Renal pelvis (tissue), 4 donors: ENCODE data around the gene ZSCAN5B. TPM values are rescaled to one million over a fixed set of nuclear protein-coding genes. Genes with fewer than 3 reads are reported as not detected.
"Not testable (repeated sequence)": the region's sequence is repeated elsewhere in the genome, so short reads cannot be mapped to it uniquely, and the experiment has no call there.

Experiments used
- DNase-seq: peaks from one replicate; pipeline ENCODE4 v3.0.0-alpha.2; 2013
- polyA plus RNA-seq, 3 donors: library from polyadenylated mRNA; unstranded; fragments of 120-200 nt; gene quantifications; one replicate each; pipeline ENCODE4 v1.2.1, GENCODE V29; 2013; ENCODE audit not compliant: insufficient read length in 3 of 3

The ZSCAN5B gene
- polyA plus RNA-seq, 3 donors, result 0.13 to 0.14 TPM; not detected in 1

- no peak for DNase-seq
Measured at GRCh38 chr19:56176881-56177280, 20.7 kb downstream of the ZSCAN5B start.

GRCh38 chr19:56176310-56176709, 21.3 kb downstream of the ZSCAN5B start:
- DNase-seq, result not testable (repeated sequence)

- DNase-seq, result not testable (repeated sequence)
Measured at GRCh38 chr19:56175861-56176307, 21.7 kb downstream of the ZSCAN5B start, which contains the start of gene GALP. Gene GALP, plus strand, starts transcription at chr19:56176008. Its CDS starts 1,101 bp downstream, at chr19:56177109.

GRCh38 chr19:56174550-56174949, 23.0 kb downstream of the ZSCAN5B start:
- DNase-seq, result no peak

GRCh38 chr19:56174086-56174485, 23.5 kb downstream of the ZSCAN5B start:
- DNase-seq, result no peak

- DNase-seq, result no peak
Measured at GRCh38 chr19:56170261-56170660, 27.3 kb downstream of the ZSCAN5B start.

- DNase-seq, result peak; percentile 39
Measured at GRCh38 chr19:56167064-56167578, 30.5 kb downstream of the ZSCAN5B start.

GRCh38 chr19:56163097-56163496, 34.5 kb downstream of the ZSCAN5B start:
- DNase-seq, result no peak

GRCh38 chr19:56162258-56162657, 35.3 kb downstream of the ZSCAN5B start:
- DNase-seq, result no peak

- DNase-seq, result no peak
Measured at GRCh38 chr19:56161534-56161933, 36.0 kb downstream of the ZSCAN5B start.

GRCh38 chr19:56159622-56160271, 37.8 kb downstream of the ZSCAN5B start:
- DNase-seq, result no peak

GRCh38 chr19:56159009-56159559, 38.5 kb downstream of the ZSCAN5B start:
- no peak for DNase-seq

- DNase-seq, result no peak
Measured at GRCh38 chr19:56158170-56158757, 39.3 kb downstream of the ZSCAN5B start.

- no peak for DNase-seq
Measured at GRCh38 chr19:56156768-56157167, 40.8 kb downstream of the ZSCAN5B start.

- DNase-seq, result no peak
Measured at GRCh38 chr19:56155124-56155687, 42.4 kb downstream of the ZSCAN5B start.

GRCh38 chr19:56153507-56153906, 44.1 kb downstream of the ZSCAN5B start:
- no peak for DNase-seq

- no peak for DNase-seq
Measured at GRCh38 chr19:56152644-56153043, 44.9 kb downstream of the ZSCAN5B start.

- DNase-seq, result no peak
Measured at GRCh38 chr19:56150358-56150757, 47.2 kb downstream of the ZSCAN5B start.

- no peak for DNase-seq
Measured at GRCh38 chr19:56149656-56150038, 47.9 kb downstream of the ZSCAN5B start.

- DNase-seq, result not testable (repeated sequence)
Measured at GRCh38 chr19:56148955-56149655, 48.5 kb downstream of the ZSCAN5B start.

GRCh38 chr19:56148096-56148495, 49.5 kb downstream of the ZSCAN5B start:
- no peak for DNase-seq

GRCh38 chr19:56147307-56147706, 50.3 kb downstream of the ZSCAN5B start:
- no peak for DNase-seq
